GM19239 (cell line): Measurements from ENCODE around the gene SCT.
A peak's percentile ranks its signal among the peaks of the same experiment; 100 is the strongest.

Source experiments
- DNase-seq: peaks from one replicate; pipeline ENCODE4 v3.0.0; 2011; ENCODE audit warnings: low spot score; ENCODE audit not compliant: insufficient read length
- FAIRE-seq: peaks from 2 replicates; lab custom pipeline; 2011; peaks lifted over from hg19 to GRCh38; lab: Jason Lieb, UNC

Gene SCT

GRCh38 chr11:592501-592900 is 34.5 kb downstream of the SCT start:
- no peak for FAIRE-seq
- DNase-seq: no peak

DNA sequence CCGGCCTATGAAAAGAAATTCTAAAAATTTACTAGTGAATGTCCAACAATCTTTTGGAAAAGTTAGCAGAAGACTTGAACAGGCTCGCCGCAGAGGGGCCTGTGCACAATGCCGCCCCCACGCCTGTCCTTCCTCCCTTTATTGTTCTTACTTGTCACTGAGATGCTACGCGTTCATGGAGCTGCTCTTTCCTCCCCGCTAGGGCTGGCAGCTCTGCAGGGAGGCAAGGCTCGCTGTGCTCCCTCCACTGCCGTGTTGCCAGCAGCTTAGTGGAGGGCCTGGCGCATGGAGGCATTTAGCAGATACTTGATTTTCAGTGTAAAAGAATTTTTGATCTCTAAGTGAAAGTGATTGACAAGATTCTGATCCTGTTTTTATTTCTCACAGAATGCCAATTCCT is 36.0 kb downstream of the SCT start:
- no peak for FAIRE-seq

DNA sequence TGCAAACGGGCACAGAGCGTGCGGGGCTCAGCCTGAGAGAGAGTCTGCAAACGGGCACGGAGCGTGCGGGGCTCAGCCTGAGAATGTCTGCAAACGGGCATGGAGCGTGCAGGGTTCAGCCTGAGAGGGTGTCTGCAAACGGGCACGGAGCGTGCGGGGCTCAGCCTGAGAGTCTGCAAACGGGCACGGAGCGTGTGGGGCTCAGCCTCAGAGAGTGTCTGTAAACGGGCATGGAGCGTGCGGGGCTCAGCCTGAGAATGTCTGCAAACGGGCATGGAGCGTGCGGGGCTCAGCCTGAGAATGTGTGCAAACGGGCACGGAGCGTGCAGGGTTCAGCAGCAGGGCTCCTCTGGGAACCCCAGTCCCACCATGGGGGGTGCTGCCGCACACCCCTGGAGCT is 37.2 kb downstream of the SCT start:
- FAIRE-seq: no peak
- no peak for DNase-seq

More for the DNA sequence above, 36.0 kb downstream of the SCT start:
- DNase-seq: no peak

DNA sequence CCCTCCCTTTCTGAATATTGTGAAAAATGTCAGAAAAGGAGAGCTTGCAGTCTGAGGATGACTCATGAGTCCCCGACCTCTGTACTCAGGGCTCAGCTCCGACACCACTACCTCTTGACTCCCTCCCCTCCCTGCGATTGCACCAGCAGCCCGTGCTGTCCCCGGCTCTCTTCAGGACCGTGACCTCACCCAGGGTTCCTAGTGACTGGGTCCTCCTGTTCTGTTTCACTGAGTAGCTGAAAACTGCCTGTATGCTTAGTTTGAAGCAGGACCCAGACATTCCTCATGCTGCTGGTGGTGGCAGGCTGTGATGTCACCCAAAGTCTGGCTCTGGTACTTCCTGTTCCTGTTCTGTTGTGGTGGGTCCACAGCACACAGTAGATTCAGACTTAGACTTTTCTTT is 39.0 kb downstream of the SCT start:
- DNase-seq: no peak
- FAIRE-seq: no peak

GRCh38 chr11:587546-587945 is 39.4 kb downstream of the SCT start:
- FAIRE-seq (no peak), DNase-seq (no peak)

DNA sequence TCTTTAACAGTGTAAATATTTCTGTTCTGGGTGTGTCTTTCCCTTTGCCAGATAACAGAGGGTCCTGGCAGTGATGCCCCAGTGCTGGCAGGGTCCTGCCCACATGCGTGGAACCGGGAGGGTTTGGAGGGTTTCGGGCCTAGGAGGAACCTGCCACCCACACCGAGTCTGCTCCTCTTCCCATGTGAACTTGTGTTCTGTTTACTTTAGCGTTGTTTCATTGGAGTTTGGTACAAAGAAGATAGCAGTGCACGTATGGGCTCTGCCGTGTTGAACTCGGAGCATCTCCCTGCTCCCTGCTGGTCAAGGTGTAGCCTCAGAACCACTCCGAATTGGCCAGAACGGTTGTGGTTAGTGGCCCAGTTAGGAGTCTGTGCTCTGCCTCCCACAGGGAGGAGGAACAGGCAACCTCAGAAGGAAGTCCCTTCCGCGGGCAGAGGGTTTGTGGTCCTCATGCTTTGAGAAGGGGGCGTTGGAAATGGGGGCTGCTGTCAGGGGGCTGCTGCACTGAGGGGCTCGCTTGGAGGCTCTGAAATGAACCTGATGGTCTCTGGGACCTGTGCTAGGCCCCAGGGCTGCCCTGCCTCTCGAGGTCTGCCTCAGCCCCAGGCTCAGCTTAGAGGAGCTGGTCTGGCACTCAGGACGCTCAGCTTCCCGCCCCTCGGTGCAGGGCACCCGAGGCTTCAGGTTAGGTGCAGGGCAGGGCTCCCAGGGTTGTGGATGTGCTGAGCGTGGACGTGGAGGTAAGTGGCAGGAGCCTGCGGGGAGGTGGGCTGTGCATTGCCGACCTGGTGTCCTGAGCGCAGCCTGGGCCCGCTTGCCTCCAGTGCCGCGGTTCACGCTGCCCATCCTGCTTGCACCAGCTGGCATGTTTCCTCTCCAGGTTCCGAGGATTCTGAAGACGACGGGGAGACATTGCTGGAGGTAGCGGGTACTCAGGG is 40.3 kb downstream of the SCT start:
- FAIRE-seq (no peak), DNase-seq (no peak)

GRCh38 chr11:584287-584686 is 42.7 kb downstream of the SCT start:
- DNase-seq: no peak
- FAIRE-seq: no peak

- DNase-seq (no peak), FAIRE-seq (no peak)
Measured at GRCh38 chr11:581752-582151, 45.2 kb downstream of the SCT start.

- no peak for FAIRE-seq
- DNase-seq: no peak
Measured at GRCh38 chr11:581342-581741, 45.6 kb downstream of the SCT start.

- DNase-seq (no peak), FAIRE-seq (no peak)
Measured at GRCh38 chr11:579830-580601, 47.0 kb downstream of the SCT start.

GRCh38 chr11:578276-579035 is 48.5 kb downstream of the SCT start:
- DNase-seq (no peak), FAIRE-seq (no peak)

DNA sequence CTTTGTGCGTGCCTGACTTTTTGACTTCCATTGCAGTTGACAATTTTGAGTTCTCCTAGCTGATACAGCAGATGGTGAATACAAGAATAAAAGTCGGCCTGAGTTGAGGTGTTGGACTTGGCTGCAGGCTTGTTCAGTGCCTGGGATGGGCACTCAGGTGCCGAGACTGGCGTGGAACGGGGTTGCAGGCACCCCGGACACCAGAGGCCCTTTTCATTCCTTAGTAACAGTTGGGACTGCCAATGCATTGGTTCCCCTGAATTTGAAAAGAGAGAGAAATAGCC is 49.4 kb downstream of the SCT start:
- DNase-seq (no peak), FAIRE-seq (no peak)

GRCh38 chr11:576811-577610 is 50.0 kb downstream of the SCT start:
- FAIRE-seq (peak; percentile 48), DNase-seq (no peak)
